ENCODE results near the gene GPSM1.

Gene GPSM1

DNA sequence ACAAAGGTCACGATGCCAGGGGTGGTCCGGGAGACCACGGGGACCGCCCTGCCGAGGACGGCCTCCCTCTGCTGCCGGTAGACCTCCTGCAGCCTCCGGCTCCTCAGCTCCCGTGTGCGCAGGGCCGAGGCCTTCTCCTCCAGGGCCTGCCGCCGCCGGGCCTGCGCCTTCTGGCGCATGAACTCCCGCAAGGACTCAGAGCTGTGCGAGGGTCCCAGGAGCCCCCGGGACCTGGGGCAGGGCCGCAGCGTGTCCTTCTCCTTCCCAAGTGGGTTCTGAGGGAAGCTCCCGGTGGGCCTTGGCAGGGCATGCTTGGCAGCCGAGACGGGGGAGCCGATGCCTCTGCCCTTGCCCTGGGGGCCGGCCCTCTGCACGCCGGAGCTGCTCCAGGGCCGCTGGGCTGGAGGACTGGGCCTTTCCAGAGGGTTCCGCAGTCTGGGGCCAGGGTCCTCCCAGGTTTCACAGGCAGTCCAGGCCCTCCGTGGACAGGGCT, 36.8 kb upstream of the GPSM1 start:
- DNase-seq = no peak

DNA sequence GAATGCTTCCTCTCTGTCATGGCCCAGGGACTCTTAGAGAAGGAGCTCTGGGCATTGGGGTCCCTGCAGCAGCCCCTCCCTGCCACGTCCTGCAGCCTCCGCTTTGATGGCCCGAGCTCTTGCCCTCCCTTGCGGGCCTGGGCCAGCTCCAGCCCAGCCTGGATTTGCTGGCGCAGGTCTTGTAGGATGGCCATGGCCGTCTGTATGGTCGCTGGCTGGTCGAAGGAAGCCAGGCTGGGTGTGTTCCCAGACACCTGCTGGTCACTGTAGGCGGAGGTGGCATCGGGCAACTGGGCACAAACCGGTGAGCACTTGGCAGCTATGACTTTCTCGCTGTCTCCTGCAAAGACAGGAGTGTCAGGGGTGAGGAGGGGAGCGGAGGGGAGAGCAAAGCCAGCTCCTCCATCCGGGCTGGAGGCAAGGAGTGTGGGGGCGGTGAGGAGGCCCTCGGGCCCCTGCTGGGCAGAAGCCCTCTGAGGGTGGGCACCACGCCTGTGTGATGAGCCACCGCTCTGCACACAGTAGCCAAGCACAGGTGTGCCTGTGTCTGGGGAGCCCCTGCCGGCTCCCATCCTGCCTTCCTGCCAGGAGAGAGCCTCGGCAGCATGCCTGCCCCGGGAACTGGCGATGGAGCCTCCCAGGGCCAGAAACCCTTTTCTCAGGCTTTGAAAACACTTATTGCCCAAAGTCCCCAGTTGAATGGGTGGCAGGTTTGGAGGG, 35.9 kb upstream of the GPSM1 start:
- no peak for DNase-seq

DNA sequence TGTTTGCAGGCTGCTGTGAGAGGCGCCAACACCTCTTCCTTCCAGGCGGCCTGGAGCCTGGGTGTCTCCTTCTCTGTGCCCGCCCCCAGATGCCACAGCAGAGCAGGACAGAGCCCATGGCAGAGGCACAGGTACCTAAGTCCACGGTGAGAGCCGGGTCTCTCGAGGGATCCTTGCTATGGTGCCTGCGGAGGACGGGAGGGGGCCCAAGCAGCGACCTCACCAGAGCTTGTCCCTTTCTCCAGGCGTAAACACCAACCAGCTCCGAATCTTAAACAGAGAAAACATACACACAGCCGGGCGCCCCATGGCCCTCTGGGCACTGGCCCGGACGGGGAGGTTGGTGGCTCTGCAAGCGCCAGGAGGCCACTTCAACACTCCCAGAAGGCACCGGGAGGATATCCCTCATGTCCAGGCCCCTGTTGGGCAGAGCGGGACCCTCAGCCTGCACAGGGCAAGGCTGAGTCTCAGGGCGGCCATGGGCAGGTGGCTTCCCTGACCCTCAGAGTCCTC, 35.3 kb upstream of the GPSM1 start:
- DNase-seq = no peak

DNA sequence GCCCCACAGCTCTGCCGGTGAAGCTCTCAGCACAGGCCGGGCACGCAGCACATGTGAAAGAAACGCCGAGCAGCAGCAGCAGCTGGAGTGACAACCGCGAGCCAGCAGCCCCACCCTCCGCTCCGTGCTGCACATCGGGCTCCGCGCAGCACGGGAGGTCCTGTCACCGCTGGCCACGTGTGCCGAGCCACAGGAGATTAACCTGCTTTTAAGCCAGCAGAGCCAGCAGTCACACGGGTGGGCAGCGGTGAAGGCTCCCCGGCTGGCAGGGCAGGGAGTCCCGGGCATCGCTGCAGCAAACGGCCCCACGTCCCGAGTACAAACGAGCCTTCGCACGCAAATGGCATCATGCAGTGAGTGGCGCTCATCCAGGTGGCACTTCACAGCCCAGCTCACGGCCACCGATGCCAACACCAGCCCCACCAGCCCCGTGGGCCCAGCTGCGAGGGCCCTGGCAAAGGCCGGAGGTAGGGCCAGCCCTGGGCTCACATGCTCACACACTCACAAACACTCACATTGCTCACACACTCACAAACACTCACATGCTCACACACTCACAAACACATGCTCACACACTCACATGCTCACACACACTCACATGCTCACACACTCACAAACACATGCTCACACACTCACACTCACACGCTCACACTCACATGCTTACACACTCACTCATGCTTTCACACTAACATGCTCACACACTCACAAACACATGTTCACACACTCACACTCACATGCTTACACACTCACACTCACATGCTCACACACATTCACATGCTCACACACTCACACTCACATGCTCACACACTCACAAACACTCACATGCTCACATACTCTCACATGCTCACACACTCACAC, 34.5 kb upstream of the GPSM1 start:
- DNase-seq = no peak

DNA sequence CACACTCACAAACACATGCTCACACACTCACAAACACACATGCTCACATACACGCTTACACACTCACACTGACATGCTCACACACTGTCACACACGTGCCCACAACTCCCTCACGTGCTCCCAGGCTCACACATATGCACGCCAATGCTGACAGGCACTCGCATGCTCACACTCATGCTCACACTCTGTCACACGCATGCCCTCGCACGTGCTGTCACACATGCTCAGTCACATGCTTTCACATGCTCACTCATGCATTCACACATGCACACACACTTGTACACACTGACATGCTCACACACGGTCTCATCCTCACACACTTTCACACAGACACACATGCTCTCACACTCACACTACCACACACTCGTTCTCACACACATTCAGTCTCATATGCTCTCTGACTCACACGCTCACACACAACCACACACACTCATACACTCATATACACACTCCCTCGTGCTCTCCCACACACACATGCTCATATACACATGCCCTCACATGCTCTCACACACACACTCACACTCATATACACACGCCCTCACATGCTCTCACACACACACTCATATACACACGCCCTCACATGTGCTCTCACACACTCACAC, 33.8 kb upstream of the GPSM1 start:
- DNase-seq = no peak

DNA sequence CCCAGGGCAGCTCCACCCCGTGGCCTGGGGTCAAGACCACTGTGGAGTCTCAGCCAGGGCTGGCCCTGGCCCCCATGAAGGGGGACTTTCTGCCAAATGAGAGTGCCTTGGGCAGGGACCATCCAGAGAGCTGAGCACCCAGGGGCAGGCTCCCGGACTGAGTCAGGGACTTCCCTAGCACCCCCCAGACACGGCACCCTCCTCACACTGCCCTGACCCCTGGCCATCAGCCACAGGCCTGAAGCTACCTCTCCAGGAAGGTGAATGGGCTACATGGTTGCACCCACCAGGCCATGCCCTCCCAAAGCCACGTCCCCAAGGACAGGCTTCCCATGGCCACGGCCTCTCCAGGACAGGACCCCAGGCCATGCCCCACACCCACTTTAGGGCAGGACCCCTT, 32.9 kb upstream of the GPSM1 start:
- DNase-seq = no peak

DNA sequence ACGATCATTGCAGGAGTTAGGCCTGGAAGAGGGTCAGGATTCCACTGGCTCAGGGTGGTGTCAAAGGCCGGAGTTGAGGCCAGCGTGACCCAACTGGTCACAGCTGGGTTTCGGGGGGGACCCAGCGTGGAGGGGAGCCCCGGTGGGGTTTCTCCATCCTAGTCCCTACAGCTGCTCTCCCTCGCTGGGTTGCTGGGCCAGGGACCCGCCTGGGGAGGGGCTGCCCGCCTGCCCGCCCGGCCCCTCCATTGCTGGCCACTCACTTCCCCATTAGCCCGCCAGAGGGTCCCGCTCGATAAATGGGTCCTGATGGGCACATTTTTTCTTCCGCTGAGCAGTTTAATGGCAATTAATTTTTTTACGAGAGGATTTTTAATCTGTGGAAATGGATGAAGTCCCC, 32.3 kb upstream of the GPSM1 start:
- DNase-seq = no peak

DNA sequence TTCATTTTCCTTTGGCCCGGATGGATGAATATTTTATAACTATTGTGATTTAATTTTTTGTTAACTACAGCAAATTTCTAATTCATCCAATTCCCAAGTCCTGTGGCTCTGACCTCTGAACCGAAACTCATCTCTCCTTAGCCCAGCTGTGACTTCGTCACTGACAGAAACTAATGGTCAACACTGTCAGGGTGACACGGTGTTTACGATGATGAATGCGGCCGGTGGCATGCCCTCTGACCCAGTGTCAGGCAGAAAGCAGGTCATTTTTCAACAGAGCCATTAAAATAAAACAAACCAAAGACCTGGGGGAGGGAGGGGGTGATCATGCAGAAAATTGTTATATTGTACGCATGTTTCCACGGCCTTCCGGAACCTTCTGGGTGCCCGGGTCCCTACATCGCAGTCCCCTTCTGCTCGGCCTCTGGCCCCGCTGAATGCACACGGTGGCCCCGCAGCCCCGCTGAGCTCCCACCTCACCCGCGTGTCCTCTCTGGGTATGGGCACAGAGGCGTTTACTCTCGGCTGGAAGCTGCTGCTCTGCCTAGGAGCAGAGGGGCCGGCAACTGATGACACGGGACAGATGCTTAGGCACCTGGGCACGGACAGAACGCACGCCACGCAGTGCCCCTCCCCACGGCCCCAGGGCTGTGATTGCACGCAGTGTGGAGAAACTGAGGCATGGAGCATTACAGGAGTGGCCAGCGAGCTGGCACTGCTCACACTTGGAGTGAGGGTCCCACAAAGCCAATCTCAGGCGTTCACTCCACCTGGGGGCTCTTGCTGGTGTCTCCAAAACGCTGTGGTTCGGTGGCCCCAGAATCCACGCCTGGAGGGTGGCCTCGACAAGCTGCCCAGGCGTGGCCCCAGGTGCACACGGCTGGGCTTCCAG, 31.6 kb upstream of the GPSM1 start:
- no peak for DNase-seq

DNA sequence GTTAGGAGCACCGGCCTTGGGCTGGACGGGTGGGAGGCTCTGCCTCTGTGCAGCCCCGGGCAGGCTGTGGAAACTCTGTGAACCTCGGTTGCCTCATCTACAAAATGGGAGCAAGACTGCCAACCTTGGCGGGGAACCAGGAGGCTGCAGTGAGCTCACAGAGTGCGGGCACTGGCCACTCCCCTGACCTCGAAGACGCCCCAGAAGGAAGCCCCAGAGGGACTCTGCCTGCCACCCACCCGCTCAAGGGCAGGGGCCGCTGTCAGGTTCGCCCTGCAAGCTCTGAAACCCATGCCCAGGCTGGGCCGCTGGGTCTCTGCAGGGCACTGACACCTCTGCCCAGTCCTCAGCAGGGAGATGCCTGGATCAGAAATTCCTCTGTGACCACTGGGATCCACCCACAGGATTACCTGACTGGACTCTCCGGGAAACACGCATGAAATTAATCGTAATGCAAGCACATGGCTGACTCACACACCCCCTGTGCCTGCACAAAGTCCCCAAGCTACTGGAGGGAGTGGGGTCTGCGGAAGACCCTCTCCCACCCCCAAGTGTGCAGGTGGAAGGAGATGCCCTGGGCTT, 30.8 kb upstream of the GPSM1 start:
- no peak for DNase-seq

DNA sequence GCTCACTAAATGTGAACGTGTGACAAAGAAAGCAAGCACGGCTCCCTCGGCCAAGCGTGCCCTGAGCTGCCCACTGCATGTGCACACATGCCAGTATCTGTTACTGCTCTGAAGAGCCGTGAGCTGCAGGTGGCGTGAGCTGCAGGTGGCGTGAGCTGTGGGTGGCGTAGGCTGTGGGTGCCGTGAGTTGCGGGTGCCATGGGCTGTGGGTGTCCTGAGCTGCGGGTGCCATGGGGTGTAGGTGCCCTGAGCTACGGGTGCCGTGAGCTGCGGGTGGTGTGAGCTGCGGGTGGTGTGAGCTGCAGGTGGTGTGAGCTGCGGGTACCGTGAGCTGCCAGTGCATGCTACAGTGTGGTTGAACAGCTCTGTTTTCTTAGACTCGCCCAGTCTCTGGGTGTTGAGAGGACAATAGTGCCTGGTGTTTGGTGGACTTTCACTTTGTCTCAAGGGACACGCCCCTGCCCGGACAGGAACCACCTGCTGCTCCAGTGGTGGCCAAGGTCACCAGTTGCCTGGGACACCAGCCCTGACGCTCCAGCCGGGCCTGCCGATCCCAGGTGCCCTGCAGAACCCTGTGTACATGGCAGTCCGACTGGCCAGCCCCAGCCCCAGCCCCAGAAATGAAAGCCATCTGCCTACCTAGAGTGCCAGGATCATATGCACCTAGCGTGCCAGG, 30.2 kb upstream of the GPSM1 start:
- DNase-seq = no peak

DNA sequence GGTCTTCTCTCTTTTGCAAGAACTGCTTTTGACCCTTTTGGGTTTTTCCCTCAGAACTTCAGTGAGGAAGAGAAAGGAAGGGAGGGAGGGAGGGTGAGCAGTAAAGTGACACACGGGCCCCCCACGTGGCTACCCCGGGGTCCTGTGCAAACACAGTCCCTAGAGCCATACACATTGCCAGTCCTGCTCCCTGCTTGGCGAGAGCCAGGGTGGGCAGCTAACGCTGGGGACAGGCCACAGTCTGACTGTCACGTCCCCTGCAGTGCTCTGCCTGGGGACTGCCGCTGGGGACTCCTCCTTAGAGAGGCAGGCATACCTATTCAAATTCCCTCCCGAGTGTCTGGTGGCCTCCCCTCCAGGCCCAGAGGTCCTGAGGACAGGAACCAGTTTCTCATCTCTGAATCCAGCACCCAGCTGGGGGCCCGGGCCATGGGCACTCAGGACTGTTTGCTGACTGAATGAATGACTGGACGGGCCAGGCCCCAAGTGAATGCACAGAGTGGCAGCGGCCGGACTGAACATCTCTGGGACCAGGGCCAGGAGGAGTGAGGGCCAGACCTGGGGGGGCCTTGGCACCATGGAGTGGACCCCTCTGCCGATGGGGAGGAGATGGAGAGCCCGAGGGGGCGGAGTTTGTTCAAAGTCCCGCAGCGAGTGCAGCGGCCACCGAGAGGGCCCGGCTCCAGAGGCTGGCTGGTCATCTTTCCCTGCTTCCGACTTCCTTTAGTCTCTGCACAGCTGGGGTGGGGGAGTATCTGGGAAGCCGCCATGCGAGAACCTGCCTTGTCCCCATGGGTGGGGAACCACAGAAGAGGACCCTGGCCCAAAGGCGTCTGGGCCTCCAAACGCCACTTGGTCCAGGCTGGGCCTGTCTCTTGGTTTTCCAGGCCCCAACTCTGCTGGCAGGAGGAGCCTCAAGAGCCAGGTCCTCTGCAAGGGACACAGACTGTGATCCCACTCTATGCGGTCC, 29.3 kb upstream of the GPSM1 start:
- no peak for DNase-seq

DNA sequence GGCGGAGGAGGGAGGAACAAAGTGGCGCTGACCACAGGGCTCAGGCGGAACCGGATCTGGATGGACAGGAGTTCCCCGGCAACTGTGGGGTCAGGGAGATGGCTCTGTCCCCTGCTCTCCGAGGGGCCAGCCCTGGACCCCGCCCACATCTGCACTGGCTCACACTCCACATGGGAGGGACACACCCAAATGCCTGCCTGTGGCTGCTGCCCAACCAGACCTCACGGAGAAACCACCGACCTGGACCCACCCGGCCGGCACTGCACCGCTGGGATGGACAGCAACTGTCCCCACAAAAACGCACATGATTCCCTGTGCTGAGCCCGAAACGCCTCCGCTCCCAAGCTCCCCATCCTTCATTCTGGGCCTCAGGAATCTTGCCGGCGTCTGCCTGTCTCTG, 28.2 kb upstream of the GPSM1 start:
- DNase-seq = no peak

DNA sequence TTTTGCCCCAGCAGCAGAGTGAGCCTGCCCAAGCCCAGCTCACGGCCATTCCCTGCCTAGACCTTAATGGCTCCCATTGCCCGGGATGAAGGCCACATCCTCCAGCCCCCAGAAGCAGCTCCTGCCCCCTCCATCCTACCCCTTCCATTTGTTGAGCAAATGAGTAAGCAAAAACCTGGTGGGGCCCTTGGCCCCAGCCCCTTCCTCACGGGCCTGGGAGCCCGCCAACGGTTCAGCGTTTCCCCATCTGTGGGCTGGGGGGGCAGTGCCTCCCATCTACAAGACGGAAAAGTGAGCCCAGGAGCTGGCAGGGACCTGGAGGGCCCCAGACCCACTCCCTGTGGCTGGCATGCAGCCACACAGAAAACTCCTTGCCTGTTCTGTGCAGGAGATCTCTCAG, 27.8 kb upstream of the GPSM1 start:
- DNase-seq = no peak

DNA sequence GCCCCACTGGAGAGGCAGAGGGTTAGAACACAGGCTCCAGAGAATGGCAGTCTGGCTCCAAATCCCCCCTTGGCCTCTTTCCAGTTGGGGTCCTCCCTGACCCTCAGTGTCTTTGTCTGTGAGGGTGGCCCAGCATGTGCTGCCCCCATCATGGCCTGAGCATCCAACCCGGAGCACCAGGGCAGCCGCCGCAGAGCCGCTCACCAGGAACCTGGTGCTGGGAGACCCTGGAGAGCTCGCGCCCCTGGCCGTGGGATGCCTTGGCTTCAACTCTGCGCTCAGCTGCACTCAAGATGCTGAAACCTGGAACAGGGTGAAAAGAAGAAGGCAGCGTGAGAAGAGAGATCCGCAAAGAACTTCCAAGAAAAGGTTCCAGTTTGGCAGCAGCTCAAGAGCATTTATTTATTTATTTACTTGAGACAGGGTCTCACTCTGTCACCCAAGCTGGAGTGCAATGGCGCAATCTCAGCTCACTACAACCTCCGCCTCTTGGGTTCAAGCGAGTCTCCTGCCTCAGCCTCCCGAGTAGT, 27.3 kb upstream of the GPSM1 start:
- no peak for DNase-seq

DNA sequence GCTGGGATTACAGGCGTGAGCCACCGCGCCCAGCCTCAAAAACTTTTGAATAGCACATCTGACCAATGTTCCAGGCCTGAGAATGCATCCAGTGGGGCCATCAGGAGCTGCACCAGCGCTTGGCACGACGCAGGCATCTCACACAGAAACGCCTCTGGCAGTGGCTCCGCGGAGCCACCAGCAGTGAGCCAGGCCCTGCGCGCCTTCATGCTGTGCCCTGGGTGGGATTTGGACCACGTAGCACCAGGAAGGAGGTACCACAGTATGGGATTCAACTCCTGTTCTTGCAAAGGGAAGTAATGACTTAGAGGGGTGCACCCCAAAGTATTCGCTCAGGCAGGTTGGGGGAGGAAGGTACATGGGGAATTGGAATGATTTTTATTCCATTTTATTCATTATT, 26.5 kb upstream of the GPSM1 start:
- DNase-seq = no peak

DNA sequence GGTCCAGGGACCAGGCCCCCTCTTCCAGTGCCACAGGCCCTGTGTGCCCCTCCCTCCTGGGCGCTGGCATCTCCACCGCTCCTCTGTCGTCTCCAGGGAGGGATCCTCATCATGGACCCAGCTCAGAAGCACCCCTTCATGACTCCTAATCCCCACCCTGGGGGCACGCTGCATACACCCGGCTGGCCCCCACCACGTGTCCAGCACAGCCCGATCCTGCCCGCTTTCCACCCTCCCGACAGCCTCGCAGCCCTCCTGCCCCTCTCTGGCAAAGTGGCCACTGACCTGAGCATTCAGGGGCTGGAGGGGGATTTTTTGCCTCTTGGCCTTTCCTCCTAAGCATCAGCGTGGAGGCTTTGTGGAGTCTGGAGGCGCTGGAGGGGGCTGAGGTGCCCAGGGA, 24.8 kb upstream of the GPSM1 start:
- no peak for DNase-seq

DNA sequence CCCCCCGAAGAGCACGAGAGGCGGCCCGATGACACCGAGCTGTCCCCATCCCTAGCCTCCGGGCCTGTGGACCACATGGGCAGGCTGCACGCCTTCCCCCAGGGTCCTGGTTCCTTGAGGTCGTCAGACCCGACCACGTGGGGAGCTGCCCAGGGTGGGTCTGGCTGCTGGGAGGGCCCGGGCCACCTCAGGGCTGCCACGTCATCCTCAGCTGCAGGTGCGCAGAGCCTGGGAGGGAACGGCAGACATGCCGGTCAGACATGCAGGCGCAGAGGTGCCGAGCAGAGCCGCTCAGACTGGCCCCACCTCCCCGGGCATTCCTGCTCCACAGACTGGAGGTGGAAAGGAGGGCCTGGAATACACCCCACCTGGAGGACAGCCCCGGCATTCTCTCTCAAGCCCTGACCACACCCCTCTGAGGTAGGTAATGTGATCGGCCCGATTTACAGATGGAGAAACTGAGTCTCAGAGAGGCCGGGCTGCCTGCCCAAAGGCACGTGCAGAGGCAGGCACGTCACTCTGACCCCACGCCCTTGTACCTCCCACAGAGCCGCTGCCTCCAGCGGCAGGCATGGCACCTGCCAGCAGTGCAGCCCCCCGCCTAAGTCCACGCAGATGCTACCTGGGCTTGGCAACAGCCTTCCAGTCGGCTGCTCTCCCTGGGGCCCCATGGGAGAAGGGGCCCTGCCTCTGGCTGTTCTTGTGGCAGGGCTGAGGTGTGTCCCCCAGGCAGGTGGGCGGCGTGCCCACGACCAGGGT, 24.1 kb upstream of the GPSM1 start:
- DNase-seq = no peak

DNA sequence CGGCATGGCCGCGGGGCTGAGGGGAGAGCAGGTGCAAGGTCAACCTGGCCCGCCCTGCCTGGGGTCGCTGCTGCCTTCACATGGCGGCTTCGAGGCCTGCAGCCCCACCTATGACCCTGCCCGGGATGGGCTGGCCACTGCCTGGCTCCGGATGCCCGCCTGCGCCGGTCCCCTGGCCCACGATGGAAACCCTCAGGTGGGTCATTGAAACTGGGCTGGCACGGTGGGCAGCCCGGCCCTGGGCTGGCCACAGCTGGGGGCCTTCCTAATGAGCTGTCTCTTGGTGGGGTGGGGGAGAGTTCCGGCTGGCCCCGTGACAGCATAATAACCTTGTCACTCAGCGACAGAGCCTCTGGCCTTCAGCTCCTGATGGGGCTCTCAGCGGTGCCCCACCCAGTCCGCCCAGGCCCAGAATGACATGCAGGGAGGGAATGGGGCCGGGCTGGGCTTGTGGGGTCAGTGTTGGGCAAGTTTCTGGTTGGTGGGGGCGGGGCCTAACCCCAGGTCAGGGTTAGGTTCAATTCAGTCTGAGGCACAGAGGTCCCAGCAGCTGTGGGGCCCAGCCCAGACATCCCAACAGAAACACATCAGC, 23.4 kb upstream of the GPSM1 start, which contains the start of gene CCDC187:
TSS of gene CCDC187 (minus strand) at position 270 of the 592 bp plus-strand sequence. CDS start at position 6, 264 bp downstream.
- no peak for DNase-seq
